ENCODE results near the gene CCNI.

CCNI gene

GRCh38 chr4:76998251-76998901, 77.4 kb downstream of the CCNI start:
- DNase-seq, result no peak

- no peak for DNase-seq
These were observed 78.3 kb downstream of the CCNI start for GRCh38 chr4:76997532-76997931.
